WTC11 (cell line): ENCODE data around the gene SH3BGRL3. TPM values are rescaled to one million over a fixed set of nuclear protein-coding genes. Genes with fewer than 3 reads are reported as not detected.

Experiments used
- ATAC-seq: fragments of 200-7000 bp; cut with Tn5 transposase; 2 replicates; pipeline ENCODE4 v1.10.0; 2021; ENCODE audit warnings: mild to moderate bottlenecking, moderate library complexity
- CTCF ChIA-PET: fragments of 300-600 bp; sonication (Branson Sonifier 250); formaldehyde crosslinking; loops from one replicate; lab custom pipeline; 2021; ENCODE audit warnings: antibody characterized with exemption; lab: Charles Lee
- POLR2A ChIA-PET: fragments of 350-600 bp; sonication (Branson Sonifier 250); formaldehyde crosslinking; loops from one replicate; lab custom pipeline; 2021; ENCODE audit warnings: antibody characterized with exemption; lab: Charles Lee
- DNase-seq: peaks from one replicate; pipeline ENCODE4 v3.0.0; 2021; ENCODE audit warnings: low spot score
- H3K27ac Mint-ChIP-seq: 2 replicates; pipeline ENCODE4 v1.8.0; 2021; ENCODE audit warnings: mixed read lengths
- H3K27me3 Mint-ChIP-seq: 2 replicates; pipeline ENCODE4 v1.8.0; 2021; ENCODE audit warnings: low read depth, mild to moderate bottlenecking, moderate library complexity, mixed read lengths
- H3K36me3 Mint-ChIP-seq: 2 replicates; pipeline ENCODE4 v1.8.0; 2021; ENCODE audit warnings: mixed read lengths
- H3K4me1 Mint-ChIP-seq: 2 replicates; pipeline ENCODE4 v1.8.0; 2022; ENCODE audit warnings: mixed read lengths
- H3K4me3 Mint-ChIP-seq: 2 replicates; pipeline ENCODE4 v1.8.0; 2021; ENCODE audit warnings: mild to moderate bottlenecking, moderate library complexity, mixed read lengths
- H3K9me3 Mint-ChIP-seq: 2 replicates; pipeline ENCODE4 v1.8.0; 2021; ENCODE audit warnings: mixed read lengths
- ATF6 ChIP-seq: sonication (generic); formaldehyde crosslinking; IDR thresholded peaks from 2 replicates; pipeline ENCODE4 v1.8.1; 2023; ENCODE audit warnings: mild to moderate bottlenecking, missing genetic modification reagents
- CREB1 ChIP-seq: sonication (generic); formaldehyde crosslinking; IDR thresholded peaks from 2 replicates; pipeline ENCODE4 v1.8.0; 2023; ENCODE audit warnings: mild to moderate bottlenecking, missing genetic modification reagents
- E2F1 ChIP-seq: sonication (generic); formaldehyde crosslinking; IDR thresholded peaks from 2 replicates; pipeline ENCODE4 v1.8.0; 2022; ENCODE audit warnings: mild to moderate bottlenecking, missing genetic modification reagents
- E2F4 ChIP-seq: sonication (generic); formaldehyde crosslinking; IDR thresholded peaks from 2 replicates; pipeline ENCODE4 v1.8.1; 2022; ENCODE audit warnings: low read depth, mild to moderate bottlenecking, moderate library complexity, missing genetic modification reagents, borderline replicate concordance
- E2F5 ChIP-seq: sonication (generic); formaldehyde crosslinking; IDR thresholded peaks from 2 replicates; pipeline ENCODE4 v1.8.1; 2022; ENCODE audit warnings: mild to moderate bottlenecking, moderate library complexity, missing genetic modification reagents
- ELF4 ChIP-seq: sonication (generic); formaldehyde crosslinking; IDR thresholded peaks from 2 replicates; pipeline ENCODE4 v1.8.1; 2022; ENCODE audit warnings: low read depth, mild to moderate bottlenecking, moderate library complexity, missing genetic modification reagents
- FOXK1 ChIP-seq: sonication (generic); formaldehyde crosslinking; IDR thresholded peaks from 2 replicates; pipeline ENCODE4 v1.8.0; 2022; ENCODE audit warnings: mild to moderate bottlenecking, moderate library complexity, missing genetic modification reagents
- IRF1 ChIP-seq: sonication (generic); formaldehyde crosslinking; IDR thresholded peaks from 2 replicates; pipeline ENCODE4 v1.8.0; 2023; ENCODE audit warnings: missing genetic modification reagents
- IRF2 ChIP-seq: sonication (generic); formaldehyde crosslinking; IDR thresholded peaks from 2 replicates; pipeline ENCODE4 v1.8.0; 2022; ENCODE audit warnings: low read depth, missing genetic modification reagents, borderline replicate concordance
- PRDM15 ChIP-seq: sonication (generic); formaldehyde crosslinking; IDR thresholded peaks from 2 replicates; pipeline ENCODE4 v1.8.0; 2022; ENCODE audit warnings: missing genetic modification reagents
- RELA ChIP-seq: sonication (generic); formaldehyde crosslinking; IDR thresholded peaks from 2 replicates; pipeline ENCODE4 v1.8.1; 2022; ENCODE audit warnings: missing genetic modification reagents, mild to moderate bottlenecking, borderline replicate concordance
- SP1 ChIP-seq: sonication (generic); formaldehyde crosslinking; conservative IDR thresholded peaks from 2 replicates; pipeline ENCODE4 v1.8.1; 2022; ENCODE audit warnings: missing genetic modification reagents
- TP53 ChIP-seq: sonication (generic); formaldehyde crosslinking; IDR thresholded peaks from 2 replicates; pipeline ENCODE4 v1.8.1; 2023; ENCODE audit warnings: mild to moderate bottlenecking, missing genetic modification reagents
- ZNF317 ChIP-seq: sonication (generic); formaldehyde crosslinking; IDR thresholded peaks from 2 replicates; pipeline ENCODE4 v1.8.1; 2023; ENCODE audit warnings: low read depth, mild to moderate bottlenecking, moderate library complexity, missing genetic modification reagents, borderline replicate concordance
- ZNF396 ChIP-seq: fragments of 250-450 bp; sonication (Bioruptor Pico); IDR thresholded peaks from 2 replicates; pipeline ENCODE4 v1.8.0; 2021; ENCODE audit warnings: mild to moderate bottlenecking, moderate library complexity, borderline replicate concordance
- ZNF416 ChIP-seq: fragments of 250-450 bp; sonication (Bioruptor Pico); IDR thresholded peaks from 2 replicates; pipeline ENCODE4 v1.9.0; 2021; ENCODE audit warnings: mild to moderate bottlenecking, inconsistent platforms
- ZNF423 ChIP-seq: fragments of 250-450 bp; sonication (Bioruptor Pico); IDR thresholded peaks from 2 replicates; pipeline ENCODE4 v2.1.2; 2022; ENCODE audit warnings: mild to moderate bottlenecking, moderate library complexity
- ZNF512 ChIP-seq: sonication (generic); formaldehyde crosslinking; IDR thresholded peaks from 2 replicates; pipeline ENCODE4 v1.8.1; 2022; ENCODE audit warnings: missing genetic modification reagents, borderline replicate concordance
- ZNF671 ChIP-seq: fragments of 250-450 bp; sonication (Bioruptor Pico); IDR thresholded peaks from 2 replicates; pipeline ENCODE4 v1.8.0; 2021; ENCODE audit warnings: mild to moderate bottlenecking
- total RNA-seq: library from RNA; stranded (reverse); gene quantifications from 3 replicates; pipeline ENCODE4 v1.2.3, GENCODE V29; 2021

SH3BGRL3 gene
- total RNA-seq, 1 experiment from 2014 or later = 70.8 TPM

- Mint-ChIP-seq H3K4me3 (no peak overlapping the region), H3K36me3 (peaks cover 78% of the 10 kb centered on the region), H3K4me1 (no peaks in the 10 kb centered on the region), H3K27me3 (no peaks in the 10 kb centered on the region), H3K9me3 (no peaks in the 10 kb centered on the region), H3K27ac (no peak overlapping the region)
- ChIA-PET POLR2A (no interaction called here), CTCF (no interaction called here)
- no peak for DNase-seq
- ATAC-seq = no peak
- TF ChIP-seq ZNF671 = no peak
- TF ChIP-seq ZNF317 (CRISPR knock-in tag) = no peak
- TF ChIP-seq ZNF423 (CRISPR knock-in tag) = no peak
- no peak for TF ChIP-seq ZNF416 (CRISPR knock-in tag)
- TF ChIP-seq ZNF396 (CRISPR knock-in tag) = no peak
- TF ChIP-seq CREB1 (CRISPR knock-in tag) = no peak
- no peak for TF ChIP-seq E2F4 (CRISPR knock-in tag)
- TF ChIP-seq FOXK1 (CRISPR knock-in tag) = no peak
- TF ChIP-seq TP53 (CRISPR knock-in tag) = no peak
Measured at GRCh38 chr1:26259005-26259404, 20.9 kb upstream of the SH3BGRL3 start.

GRCh38 chr1:26259578-26259977 is 20.3 kb upstream of the SH3BGRL3 start:
- no peaks in the 10 kb centered on the region for H3K4me1 Mint-ChIP-seq
- H3K27me3 Mint-ChIP-seq = no peaks in the 10 kb centered on the region
- no peak overlapping the region for H3K4me3 Mint-ChIP-seq
- H3K36me3 Mint-ChIP-seq = peaks cover 81% of the 10 kb centered on the region
- H3K27ac Mint-ChIP-seq = no peak overlapping the region
- POLR2A ChIA-PET = no interaction called here
- ATAC-seq = no peak
- no peak for TF ChIP-seq ATF6 (CRISPR knock-in tag)
- TF ChIP-seq E2F5 (CRISPR knock-in tag) = no peak
- TF ChIP-seq RELA = no peak
- TF ChIP-seq ZNF512 (CRISPR knock-in tag) = no peak
- no peak for TF ChIP-seq IRF2 (CRISPR knock-in tag)
- TF ChIP-seq ELF4 (CRISPR knock-in tag) = no peak
- no peak for TF ChIP-seq SP1 (CRISPR knock-in tag)
- TF ChIP-seq, all 79 proteins: peak for 0
- H3K9me3 Mint-ChIP-seq = no peaks in the 10 kb centered on the region
- no peak for DNase-seq
- CTCF ChIA-PET = no interaction called here

- Mint-ChIP-seq H3K36me3 (peaks cover 85% of the 10 kb centered on the region), H3K9me3 (0 out of 2 replicates have a peak, but pooled peaks cover 2% of the 10 kb centered on the region), H3K27me3 (no peaks in the 10 kb centered on the region), H3K4me1 (no peaks in the 10 kb centered on the region), H3K4me3 (no peak overlapping the region), H3K27ac (0 out of 2 replicates have a peak overlapping the region, but pooled peaks have one; percentile 37)
- ATAC-seq (no peak), DNase-seq (no peak)
- ChIA-PET POLR2A (no interaction called here), CTCF (interaction anchor here (0.7 to 0.9 kb wide), 2 partner anchors 12 to 13 kb away, joined by 3 read pairs; no protein-coding TSS in a partner anchor)
- no peak for TF ChIP-seq PRDM15 (CRISPR knock-in tag)
- no peak for TF ChIP-seq IRF1 (CRISPR knock-in tag)
- no peak for TF ChIP-seq E2F1
Measured at GRCh38 chr1:26263212-26263611, 16.7 kb upstream of the SH3BGRL3 start.
